ENCODE results near the gene LGR4.

Gene LGR4

GRCh38 chr11:27429761-27430393 lies 42.7 kb downstream of the LGR4 start:
- no peak for DNase-seq (ENCODE audit: low read depth in 2 of 2)

- no peak for DNase-seq (ENCODE audit: low read depth in 2 of 2)
Observed at GRCh38 chr11:27427183-27427980, 45.2 kb downstream of the LGR4 start.

GRCh38 chr11:27425814-27426213 lies 46.8 kb downstream of the LGR4 start:
- no peak for DNase-seq (ENCODE audit: low read depth in 2 of 2)

- no peak for DNase-seq (ENCODE audit: low read depth in 2 of 2)
Observed at GRCh38 chr11:27423125-27423524, 49.5 kb downstream of the LGR4 start.

GRCh38 chr11:27421819-27422494 lies 50.6 kb downstream of the LGR4 start:
- DNase-seq (ENCODE audit: low read depth in 2 of 2), result no peak

GRCh38 chr11:27420722-27421572 lies 51.6 kb downstream of the LGR4 start:
- DNase-seq (ENCODE audit: low read depth in 2 of 2), result no peak

GRCh38 chr11:27420217-27420616 lies 52.4 kb downstream of the LGR4 start:
- no peak for DNase-seq (ENCODE audit: low read depth in 2 of 2)

- DNase-seq (ENCODE audit: low read depth in 2 of 2), result no peak
Observed at GRCh38 chr11:27418356-27418755, 54.2 kb downstream of the LGR4 start.

- DNase-seq (ENCODE audit: low read depth in 2 of 2), result no peak
Observed at GRCh38 chr11:27416568-27417176, 55.9 kb downstream of the LGR4 start.

GRCh38 chr11:27414644-27415043 lies 57.9 kb downstream of the LGR4 start:
- DNase-seq (ENCODE audit: low read depth in 2 of 2), result no peak

GRCh38 chr11:27413218-27413617 lies 59.4 kb downstream of the LGR4 start:
- DNase-seq (ENCODE audit: low read depth in 2 of 2), result no peak

GRCh38 chr11:27412192-27412691 lies 60.3 kb downstream of the LGR4 start:
- no peak for DNase-seq (ENCODE audit: low read depth in 2 of 2)

- no peak for DNase-seq (ENCODE audit: low read depth in 2 of 2)
Observed at GRCh38 chr11:27411328-27411727, 61.3 kb downstream of the LGR4 start.

- DNase-seq (ENCODE audit: low read depth in 2 of 2), result no peak
Observed at GRCh38 chr11:27410272-27410671, 62.3 kb downstream of the LGR4 start.

GRCh38 chr11:27409742-27410141 lies 62.8 kb downstream of the LGR4 start:
- DNase-seq (ENCODE audit: low read depth in 2 of 2), result no peak

- no peak for DNase-seq (ENCODE audit: low read depth in 2 of 2)
Observed at GRCh38 chr11:27409049-27409448, 63.5 kb downstream of the LGR4 start.

GRCh38 chr11:27408246-27408800 lies 64.3 kb downstream of the LGR4 start:
- no peak for DNase-seq (ENCODE audit: low read depth in 2 of 2)

GRCh38 chr11:27406498-27407354 lies 65.9 kb downstream of the LGR4 start:
- no peak for DNase-seq (ENCODE audit: low read depth in 2 of 2)

GRCh38 chr11:27405134-27405533 lies 67.5 kb downstream of the LGR4 start:
- DNase-seq (ENCODE audit: low read depth in 2 of 2), result no peak

GRCh38 chr11:27404427-27404826 lies 68.2 kb downstream of the LGR4 start:
- DNase-seq (ENCODE audit: low read depth in 2 of 2), result no peak

All from activated CD8-positive, alpha-beta memory T cell treated with anti-CD3 and anti-CD28 coated beads for 4 hours (primary cell).